Left lung (tissue), 10 donors: ENCODE results near the gene MSX1. TPM values are rescaled to one million over a fixed set of nuclear protein-coding genes. Genes with fewer than 3 reads are reported as not detected.

ENCODE experiments used
- ATAC-seq: fragments of 200-7000 bp; cut with Tn5 transposase; one replicate; pipeline ENCODE4 v1.9.1; 2020; ENCODE audit warnings: moderate library complexity
- DNase-seq, 4 donors: peaks; one replicate each; pipeline ENCODE4 v3.0.0-alpha.2; 2013 to 2020
- H3K27ac ChIP-seq, 2 donors: fragments of 200-600 bp; sonication (generic) in 1 of 2; one replicate each; pipeline versions ENCODE4 v1.5.0 to v1.8.0; 2020 to 2021
- H3K27me3 ChIP-seq, 2 donors: fragments of 200-600 bp; sonication (generic) in 1 of 2; one replicate each; pipeline versions ENCODE4 v1.5.0 to v1.8.0; 2020 to 2021
- H3K36me3 ChIP-seq, 2 donors: fragments of 200-600 bp; sonication (generic) in 1 of 2; one replicate each; pipeline versions ENCODE4 v1.5.0 to v1.8.0; 2020 to 2021
- H3K4me1 ChIP-seq, 2 donors: fragments of 200-600 bp; one replicate each; pipeline ENCODE4 v1.8.0; 2021
- H3K4me3 ChIP-seq, 2 donors: fragments of 200-600 bp; sonication (generic) in 1 of 2; one replicate each; pipeline versions ENCODE4 v1.5.0 to v1.8.0; 2020 to 2021; ENCODE audit warnings: mild to moderate bottlenecking in 1 of 2
- H3K9me3 ChIP-seq, 2 donors: fragments of 200-600 bp; sonication (generic) in 1 of 2; one replicate each; pipeline versions ENCODE4 v1.5.0 to v1.8.0; 2020 to 2021
- CTCF ChIP-seq, 2 donors: fragments of 200-600 bp; sonication (generic) in 1 of 2; IDR thresholded peaks; one replicate each; pipeline versions ENCODE4 v1.5.0 to v1.8.0; 2021; ENCODE audit warnings: antibody characterized with exemption in 2 of 2
- intact Hi-C, 2 donors: fragments of 100-400 bp; cut with DNase I; formaldehyde crosslinking; loops; one replicate each; pipeline versions ENCODE4 v1.11.2 to v1.14.2; 2022
- polyA plus RNA-seq, 6 donors: library from polyadenylated mRNA; unstranded; fragments of 120-200 nt; gene quantifications; one replicate each; pipeline ENCODE4 v1.2.1, GENCODE V29; 2013; ENCODE audit not compliant: insufficient read length in 6 of 6
- total RNA-seq, 2 donors: library from RNA; stranded (reverse); fragmentation: NEBNext Ultra II Directional; extraction: Animal tissue kit (Norgen Biotek cat#: 25700); gene quantifications; one replicate each; pipeline ENCODE4 v1.2.1, GENCODE V29; 2021
- donor health status: DM: no; HTN: yes; CAD: no.
- donor health status: DM: no; HTN: no; CAD: no.

The MSX1 gene
- total and polyA plus RNA-seq, 8 donors = 1.2 to 4.2 (median 2.0) TPM

GRCh38 chr4:4881432-4881831 lies 22.0 kb downstream of the MSX1 start:
- Histone ChIP-seq H3K4me1 (no peaks in the 10 kb centered on the region), H3K27ac (no peak overlapping the region), H3K9me3 (no peaks in the 10 kb centered on the region), H3K36me3 (no peaks in the 10 kb centered on the region), H3K4me3 (no peak overlapping the region), H3K27me3 (peaks cover 0 to 75% of the 10 kb centered on the region in 2 donors)
- ATAC-seq = no peak
- no peak for DNase-seq
- TF ChIP-seq CTCF (IDR thresholded peaks at IDR 0.05) = no peak
- intact Hi-C loops = no loop called here

GRCh38 chr4:4884611-4885010 lies 25.1 kb downstream of the MSX1 start:
- Histone ChIP-seq H3K9me3 (no peaks in the 10 kb centered on the region), H3K36me3 (no peaks in the 10 kb centered on the region), H3K4me3 (no peak overlapping the region), H3K27me3 (peaks cover 0 to 57% of the 10 kb centered on the region in 2 donors), H3K4me1 (no peaks in the 10 kb centered on the region), H3K27ac (no peak overlapping the region)
- no peak for ATAC-seq
- intact Hi-C loops = no loop called here
- no peak for TF ChIP-seq CTCF (IDR thresholded peaks at IDR 0.05)
- no peak for DNase-seq

GRCh38 chr4:4887426-4887825 lies 28.0 kb downstream of the MSX1 start:
- intact Hi-C loops = no loop called here

GRCh38 chr4:4888695-4889094 lies 29.2 kb downstream of the MSX1 start:
- no peak for DNase-seq
- intact Hi-C loops = no loop called here
- H3K27ac ChIP-seq = no peak overlapping the region
- H3K27me3 ChIP-seq = peaks cover 0 to 48% of the 10 kb centered on the region in 2 donors
- H3K4me3 ChIP-seq = no peak overlapping the region
- no peaks in the 10 kb centered on the region for H3K9me3 ChIP-seq
- H3K36me3 ChIP-seq = no peaks in the 10 kb centered on the region
- ATAC-seq = no peak
- no peak for TF ChIP-seq CTCF (IDR thresholded peaks at IDR 0.05)
- H3K4me1 ChIP-seq = no peaks in the 10 kb centered on the region

More at GRCh38 chr4:4887426-4887825, 28.0 kb downstream of the MSX1 start:
- Histone ChIP-seq H3K27me3 (peaks cover 0 to 49% of the 10 kb centered on the region in 2 donors), H3K4me1 (no peaks in the 10 kb centered on the region), H3K27ac (no peak overlapping the region), H3K4me3 (no peak overlapping the region), H3K36me3 (no peaks in the 10 kb centered on the region), H3K9me3 (no peaks in the 10 kb centered on the region)
- DNase-seq = no peak
- ATAC-seq = no peak
- no peak for TF ChIP-seq CTCF (IDR thresholded peaks at IDR 0.05)

- ATAC-seq (no peak), DNase-seq (no peak)
- H3K4me1 ChIP-seq = no peaks in the 10 kb centered on the region
- no peaks in the 10 kb centered on the region for H3K9me3 ChIP-seq
- H3K36me3 ChIP-seq = no peaks in the 10 kb centered on the region
- no peak for TF ChIP-seq CTCF (IDR thresholded peaks at IDR 0.05)
- H3K27ac ChIP-seq = no peak overlapping the region
- H3K27me3 ChIP-seq = peaks cover 0 to 41% of the 10 kb centered on the region in 2 donors
- no peak overlapping the region for H3K4me3 ChIP-seq
- intact Hi-C loops = no loop called here
Observed at GRCh38 chr4:4889781-4890180, 30.3 kb downstream of the MSX1 start.
